ENCODE results near the gene CPNE4.

Gene CPNE4

GRCh38 chr3:131725414-131725813 lies 309.4 kb downstream of the CPNE4 start:
- TF ChIP-seq POLR2AphosphoS5 (IDR thresholded peaks at IDR 0.05; ENCODE audit: borderline replicate concordance, low read depth, low read length) (no peak), FOXP2 (optimal IDR thresholded peaks at IDR 0.05; ENCODE audit: control extremely low read depth, extremely low read length, insufficient read depth) (no peak), EZH2 (IDR thresholded peaks at IDR 0.05) (no peak)
- Histone ChIP-seq H3K9ac (ENCODE audit: insufficient read length) (no peak overlapping the region), H3K4me3 (no peak overlapping the region), H3K27ac (no peak overlapping the region), H3K9me3 (ENCODE audit: low read depth, low read length) (no peaks in the 10 kb centered on the region), H3K36me3 (ENCODE audit: insufficient read depth, low read length) (no peaks in the 10 kb centered on the region)
- DNase-seq (ENCODE audit: low read depth, low spot score): no peak

- no peak overlapping the region for H3K4me3 ChIP-seq
- no peak overlapping the region for H3K9ac ChIP-seq (ENCODE audit: insufficient read length)
- DNase-seq (ENCODE audit: low read depth, low spot score): no peak
- H3K36me3 ChIP-seq (ENCODE audit: insufficient read depth, low read length): no peaks in the 10 kb centered on the region
- TF ChIP-seq EZH2 (IDR thresholded peaks at IDR 0.05) (no peak), FOXP2 (optimal IDR thresholded peaks at IDR 0.05; ENCODE audit: control extremely low read depth, extremely low read length, insufficient read depth) (no peak)
- no peaks in the 10 kb centered on the region for H3K9me3 ChIP-seq (ENCODE audit: low read depth, low read length)
- no peak overlapping the region for H3K27ac ChIP-seq
Measured at GRCh38 chr3:131723343-131723742, 311.5 kb downstream of the CPNE4 start.

- DNase-seq (ENCODE audit: low read depth, low spot score): no peak
- no peak for TF ChIP-seq FOXP2 (optimal IDR thresholded peaks at IDR 0.05; ENCODE audit: control extremely low read depth, extremely low read length, insufficient read depth)
- TF ChIP-seq POLR2AphosphoS5 (IDR thresholded peaks at IDR 0.05; ENCODE audit: borderline replicate concordance, low read depth, low read length): no peak
- TF ChIP-seq EZH2 (IDR thresholded peaks at IDR 0.05): no peak
- H3K36me3 ChIP-seq (ENCODE audit: insufficient read depth, low read length): no peaks in the 10 kb centered on the region
Measured at GRCh38 chr3:131717493-131717892, 317.3 kb downstream of the CPNE4 start.

GRCh38 chr3:131716943-131717342 lies 317.9 kb downstream of the CPNE4 start:
- Histone ChIP-seq H3K9ac (ENCODE audit: insufficient read length) (no peak overlapping the region), H3K4me3 (no peak overlapping the region), H3K36me3 (ENCODE audit: insufficient read depth, low read length) (no peaks in the 10 kb centered on the region), H3K9me3 (ENCODE audit: low read depth, low read length) (no peaks in the 10 kb centered on the region), H3K27ac (no peak overlapping the region)
- TF ChIP-seq FOXP2 (optimal IDR thresholded peaks at IDR 0.05; ENCODE audit: control extremely low read depth, extremely low read length, insufficient read depth) (no peak), POLR2AphosphoS5 (IDR thresholded peaks at IDR 0.05; ENCODE audit: borderline replicate concordance, low read depth, low read length) (no peak), EZH2 (IDR thresholded peaks at IDR 0.05) (no peak)
- DNase-seq (ENCODE audit: low read depth, low spot score): no peak

More at GRCh38 chr3:131717493-131717892, 317.3 kb downstream of the CPNE4 start:
- Histone ChIP-seq H3K9ac (ENCODE audit: insufficient read length) (no peak overlapping the region), H3K27ac (no peak overlapping the region), H3K4me3 (no peak overlapping the region), H3K9me3 (ENCODE audit: low read depth, low read length) (no peaks in the 10 kb centered on the region)

- Histone ChIP-seq H3K9ac (ENCODE audit: insufficient read length) (no peak overlapping the region), H3K9me3 (ENCODE audit: low read depth, low read length) (no peaks in the 10 kb centered on the region), H3K27ac (no peak overlapping the region), H3K4me3 (no peak overlapping the region), H3K36me3 (ENCODE audit: insufficient read depth, low read length) (no peaks in the 10 kb centered on the region)
- no peak for DNase-seq (ENCODE audit: low read depth, low spot score)
- TF ChIP-seq EZH2 (IDR thresholded peaks at IDR 0.05) (no peak), FOXP2 (optimal IDR thresholded peaks at IDR 0.05; ENCODE audit: control extremely low read depth, extremely low read length, insufficient read depth) (no peak), POLR2AphosphoS5 (IDR thresholded peaks at IDR 0.05; ENCODE audit: borderline replicate concordance, low read depth, low read length) (no peak)
Measured at GRCh38 chr3:131716007-131716406, 318.8 kb downstream of the CPNE4 start.

- Histone ChIP-seq H3K9ac (ENCODE audit: insufficient read length) (no peak overlapping the region), H3K36me3 (ENCODE audit: insufficient read depth, low read length) (no peaks in the 10 kb centered on the region), H3K9me3 (ENCODE audit: low read depth, low read length) (no peaks in the 10 kb centered on the region), H3K27ac (no peak overlapping the region), H3K4me3 (no peak overlapping the region)
- no peak for TF ChIP-seq POLR2AphosphoS5 (IDR thresholded peaks at IDR 0.05; ENCODE audit: borderline replicate concordance, low read depth, low read length)
- no peak for TF ChIP-seq EZH2 (IDR thresholded peaks at IDR 0.05)
- DNase-seq (ENCODE audit: low read depth, low spot score): no peak
Measured at GRCh38 chr3:131714585-131715220, 320.1 kb downstream of the CPNE4 start.

GRCh38 chr3:131713416-131714123 lies 321.2 kb downstream of the CPNE4 start:
- H3K9ac ChIP-seq (ENCODE audit: insufficient read length): no peak overlapping the region
- TF ChIP-seq FOXP2 (optimal IDR thresholded peaks at IDR 0.05; ENCODE audit: control extremely low read depth, extremely low read length, insufficient read depth): no peak
- TF ChIP-seq EZH2 (IDR thresholded peaks at IDR 0.05): no peak
- TF ChIP-seq POLR2AphosphoS5 (IDR thresholded peaks at IDR 0.05; ENCODE audit: borderline replicate concordance, low read depth, low read length): no peak
- DNase-seq (ENCODE audit: low read depth, low spot score): no peak
- no peaks in the 10 kb centered on the region for H3K9me3 ChIP-seq (ENCODE audit: low read depth, low read length)
- no peak overlapping the region for H3K27ac ChIP-seq
- H3K36me3 ChIP-seq (ENCODE audit: insufficient read depth, low read length): no peaks in the 10 kb centered on the region
- H3K4me3 ChIP-seq: no peak overlapping the region

GRCh38 chr3:131712662-131713061 lies 322.2 kb downstream of the CPNE4 start:
- Histone ChIP-seq H3K27ac (no peak overlapping the region), H3K4me3 (no peak overlapping the region), H3K9ac (ENCODE audit: insufficient read length) (no peak overlapping the region), H3K36me3 (ENCODE audit: insufficient read depth, low read length) (no peaks in the 10 kb centered on the region), H3K9me3 (ENCODE audit: low read depth, low read length) (no peaks in the 10 kb centered on the region)
- TF ChIP-seq FOXP2 (optimal IDR thresholded peaks at IDR 0.05; ENCODE audit: control extremely low read depth, extremely low read length, insufficient read depth): no peak
- no peak for DNase-seq (ENCODE audit: low read depth, low spot score)

Measured in SK-N-MC (cell line).